GM19468 (cell line): ENCODE data around the gene IGSF8.
"Not testable (repeated sequence)": the region's sequence is repeated elsewhere in the genome, so short reads cannot be mapped to it uniquely, and the experiment has no call there.

Source experiments
- ATAC-seq: cut with Tn5 transposase; IDR thresholded peaks from one replicate; pipeline ENCODE4 v1.9.1; 2021; ENCODE audit warnings: mild to moderate bottlenecking, moderate library complexity, moderate number of reproducible peaks; ENCODE audit not compliant: unreplicated experiment; ENCODE audit errors: extremely low read depth

Gene IGSF8

DNA sequence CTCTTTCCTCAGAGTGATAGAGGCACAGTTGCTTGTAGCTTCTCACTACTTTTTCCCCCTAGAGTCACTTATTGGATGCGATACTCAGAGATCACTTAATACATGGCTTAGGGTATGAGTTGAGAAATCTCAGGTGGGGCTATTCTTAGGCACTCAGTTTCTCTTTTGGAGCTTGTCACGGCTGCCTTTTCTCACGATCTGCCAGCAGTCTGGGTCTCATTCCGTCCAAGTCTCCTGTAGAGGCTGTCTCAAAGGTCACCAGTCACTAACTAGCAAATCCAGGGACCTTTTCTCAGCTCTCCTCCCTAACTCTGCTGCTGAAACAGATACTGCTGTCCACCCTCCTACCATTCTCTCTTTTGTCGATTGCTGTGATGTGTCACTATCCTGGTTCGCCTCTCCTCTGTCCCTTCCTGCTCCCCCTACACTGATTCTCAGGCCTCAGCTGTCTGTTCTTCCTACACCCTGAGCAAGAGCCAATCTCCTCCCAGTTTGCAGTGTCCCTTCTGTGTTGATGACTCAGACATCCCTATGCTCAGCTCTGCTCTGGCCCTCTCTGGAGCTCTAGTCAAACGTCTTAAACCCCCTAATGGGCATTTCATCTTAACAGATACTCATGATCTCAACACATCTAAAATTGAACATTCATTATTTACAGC, 29.6 kb upstream of the IGSF8 start:
- no peak for ATAC-seq

- no peak for ATAC-seq
These were observed 29.0 kb upstream of the IGSF8 start for GRCh38 chr1:160127381-160127780.

- not testable (repeated sequence) for ATAC-seq
These were observed 27.9 kb upstream of the IGSF8 start for GRCh38 chr1:160126342-160126741.

GRCh38 chr1:160125746-160126145, 27.3 kb upstream of the IGSF8 start:
- no peak for ATAC-seq

DNA sequence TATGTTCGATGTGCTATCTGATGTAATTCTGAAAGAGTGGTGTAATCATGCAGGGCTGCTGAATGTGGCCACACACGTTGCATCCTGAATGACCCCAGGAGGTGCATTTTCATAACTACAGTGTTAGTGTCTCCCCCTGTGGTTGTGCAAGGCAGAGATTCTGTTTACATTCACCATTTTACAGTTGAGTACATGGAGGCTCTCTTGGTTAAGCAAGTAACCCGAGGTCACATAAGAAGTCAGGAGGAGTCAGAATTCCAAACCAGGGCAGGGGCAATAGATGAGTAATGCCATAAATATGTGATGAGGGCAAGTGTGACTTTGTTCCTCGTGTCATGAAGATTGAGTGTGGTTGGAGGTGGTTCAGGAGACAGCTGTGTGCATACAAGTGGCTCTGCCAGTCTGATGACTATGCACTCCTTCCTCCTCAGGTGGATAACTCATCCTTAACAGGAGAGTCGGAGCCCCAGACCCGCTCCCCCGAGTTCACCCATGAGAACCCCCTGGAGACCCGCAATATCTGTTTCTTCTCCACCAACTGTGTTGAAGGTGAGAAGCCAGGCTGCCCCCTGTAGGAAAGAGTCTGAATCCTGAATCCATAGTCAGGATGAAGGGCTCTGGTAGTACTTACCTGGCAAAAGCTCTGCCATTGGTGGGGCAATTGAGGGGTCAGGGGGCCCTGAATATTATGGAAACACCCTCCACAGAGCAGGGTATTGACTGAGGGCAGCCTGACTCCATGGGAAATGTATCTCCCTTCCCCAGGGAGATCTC, 26.5 kb upstream of the IGSF8 start:
- ATAC-seq = no peak

- no peak for ATAC-seq
These were observed 25.3 kb upstream of the IGSF8 start for GRCh38 chr1:160123726-160124125.

GRCh38 chr1:160122978-160123495, 24.6 kb upstream of the IGSF8 start:
- no peak for ATAC-seq

DNA sequence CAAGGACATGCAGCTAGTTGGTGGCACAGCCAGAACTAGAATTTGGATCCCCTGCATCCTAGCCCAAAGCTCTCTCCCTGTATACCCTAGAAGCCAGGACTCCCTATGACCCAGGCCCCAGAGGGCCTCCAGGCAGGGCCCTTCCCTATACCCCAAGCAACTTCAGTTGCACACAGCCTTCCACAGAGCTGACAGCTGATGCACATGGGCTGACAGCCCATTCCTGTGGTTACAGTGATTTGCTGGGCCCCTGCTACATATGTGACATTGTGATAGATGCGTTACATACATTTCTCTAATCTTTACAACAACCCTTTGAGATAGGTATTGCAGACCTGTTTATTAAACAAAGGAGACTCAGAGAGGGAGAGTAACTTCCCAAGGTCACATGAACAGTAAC, 23.0 kb upstream of the IGSF8 start:
- ATAC-seq = no peak

DNA sequence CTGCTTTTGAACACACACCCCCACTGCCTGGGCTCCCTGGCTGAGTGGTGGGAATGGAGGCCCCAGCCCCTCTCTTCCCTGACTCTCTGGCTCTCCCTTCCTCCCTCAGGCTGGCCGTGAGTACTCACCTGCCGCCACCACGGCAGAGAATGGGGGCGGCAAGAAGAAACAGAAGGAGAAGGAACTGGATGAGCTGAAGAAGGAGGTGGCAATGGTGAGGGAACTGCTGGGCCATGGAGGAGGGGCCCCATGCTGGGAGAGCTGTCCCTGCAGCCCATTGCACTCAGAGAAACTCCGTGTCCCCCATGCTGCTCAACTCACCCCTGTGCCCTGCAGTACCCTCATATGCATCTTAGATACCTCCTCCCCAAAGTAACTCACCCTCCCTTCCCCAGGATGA, 22.4 kb upstream of the IGSF8 start:
- ATAC-seq = no peak

GRCh38 chr1:160118928-160119327, 20.5 kb upstream of the IGSF8 start:
- no peak for ATAC-seq

DNA sequence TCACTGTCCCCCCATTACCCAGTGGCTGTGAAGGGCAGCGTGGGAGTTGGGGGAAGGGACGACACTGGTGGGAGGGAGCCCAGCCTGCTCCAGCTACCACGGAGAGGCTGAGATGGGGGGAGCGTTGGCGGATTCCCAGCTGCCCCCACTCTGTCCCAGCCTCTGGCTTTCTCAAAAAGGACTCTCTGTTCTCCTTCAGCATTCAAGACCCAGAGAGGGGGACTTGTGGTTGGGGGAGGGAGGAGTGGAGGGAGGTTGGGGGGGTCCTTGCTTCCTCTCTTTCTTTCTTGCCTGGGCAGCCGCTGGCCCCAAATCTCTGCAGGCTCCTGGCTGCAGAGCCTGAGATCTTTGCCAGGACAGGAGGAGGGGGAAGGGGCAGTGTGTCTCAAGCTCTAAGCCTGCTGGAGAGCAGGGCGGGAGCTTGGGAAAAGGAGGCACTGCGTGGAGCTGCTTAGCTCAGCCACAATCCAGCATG, 19.3 kb upstream of the IGSF8 start:
- no peak for ATAC-seq

GRCh38 chr1:160117300-160117699, 18.9 kb upstream of the IGSF8 start:
- ATAC-seq = no peak

GRCh38 chr1:160116283-160117147, 18.1 kb upstream of the IGSF8 start:
- no peak for ATAC-seq

GRCh38 chr1:160115545-160116282, 17.3 kb upstream of the IGSF8 start, which contains the start of gene ATP1A2:
ATP1A2 (plus strand) TSS chr1:160115759; CDS start chr1:160115862, 103 bp downstream.
- ATAC-seq = no peak

DNA sequence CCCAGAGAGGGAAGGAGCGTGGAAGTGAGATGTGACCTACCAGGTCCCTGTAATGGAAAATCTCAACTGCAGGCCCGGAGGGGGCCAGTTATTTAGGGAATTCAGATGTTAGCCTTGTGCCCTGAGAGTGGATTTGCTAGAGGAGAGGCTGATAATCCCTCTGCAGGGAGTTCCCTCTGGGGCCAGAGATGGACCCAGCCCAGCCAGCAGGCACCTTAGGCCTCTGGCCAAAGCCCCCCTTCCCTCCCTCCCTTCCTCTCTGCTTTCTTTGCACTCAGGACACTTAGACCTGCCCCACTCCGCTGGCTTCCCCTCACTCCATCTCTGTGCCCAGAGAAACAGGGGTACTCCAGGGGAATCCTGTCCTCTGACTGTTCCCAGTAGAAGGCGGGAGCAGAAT, 15.7 kb upstream of the IGSF8 start:
- no peak for ATAC-seq

- ATAC-seq = no peak
These were observed 15.0 kb upstream of the IGSF8 start for GRCh38 chr1:160113407-160113806.

DNA sequence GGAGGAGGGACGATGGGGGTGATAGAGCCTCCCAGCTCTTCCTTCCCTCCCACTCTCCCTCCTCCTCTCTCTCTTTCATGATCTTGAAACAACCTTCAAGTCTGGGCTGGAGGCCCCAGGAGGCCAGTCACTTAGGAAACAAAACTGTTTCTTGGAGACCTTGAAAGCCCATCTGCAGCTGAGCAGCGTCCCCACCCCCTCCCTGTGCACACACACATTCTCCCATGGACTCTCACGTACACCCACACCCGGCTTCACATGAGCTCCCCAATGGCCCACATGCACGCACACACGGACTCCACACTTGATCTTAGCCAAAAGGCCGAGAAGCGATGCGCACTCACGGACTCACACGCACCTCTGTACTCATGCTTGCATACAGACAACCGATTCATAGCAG, 13.9 kb upstream of the IGSF8 start:
- ATAC-seq = no peak

DNA sequence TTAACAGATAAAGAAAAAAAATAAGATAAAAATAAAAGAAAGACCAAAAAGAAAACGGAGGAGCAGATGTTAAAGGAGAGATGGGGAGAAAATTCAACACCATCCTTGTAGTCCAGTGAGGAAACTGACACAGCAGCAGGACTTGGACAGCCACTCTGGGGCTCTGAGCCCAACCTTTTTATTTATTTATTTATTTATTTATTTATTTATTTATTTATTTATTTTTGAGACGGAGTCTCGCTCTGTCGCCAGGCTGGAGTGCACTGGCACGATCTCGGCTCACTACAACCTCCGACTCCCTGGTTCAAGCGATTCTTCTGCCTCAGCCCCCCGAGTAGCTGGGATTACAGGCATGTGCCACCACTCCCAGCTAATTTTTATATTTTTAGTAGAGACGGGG, 13.0 kb upstream of the IGSF8 start:
- ATAC-seq = not testable (repeated sequence)

GRCh38 chr1:160109686-160110085, 11.3 kb upstream of the IGSF8 start:
- ATAC-seq = no peak
